ENCODE data around the gene MMP17. TPM values are rescaled to one million over a fixed set of nuclear protein-coding genes. Genes with fewer than 3 reads are reported as not detected.

MMP17 gene
- total and polyA plus RNA-seq, 2 donors (not counting 3 experiments of a cell fraction or from before 2014, with no cell fraction given) = 3.6 to 10.8 TPM

GRCh38 chr12:131892711-131893604, 64.8 kb downstream of the MMP17 start:
- Histone ChIP-seq H3K9ac (replicated peaks; ENCODE audit: extremely low read depth, insufficient read depth, low read length) (no peak overlapping the region), H3K9me3 (replicated peaks; ENCODE audit: control insufficient read depth, insufficient read depth, low read length) (no peaks in the 10 kb centered on the region), H3K4me2 (ENCODE audit: insufficient read depth, low read length) (no peak overlapping the region), H3K4me3 (replicated peaks in 1 of 3; ENCODE audit: insufficient read depth in 1 of 3, low read depth in 1 of 3, low read length in 3 of 3) (no peak overlapping the region), H3K4me1 (ENCODE audit: control insufficient read depth, extremely low read depth, insufficient read depth, low read length) (peaks cover 9% of the 10 kb centered on the region), H4K20me1 (replicated peaks; ENCODE audit: control insufficient read depth, extremely low read depth, insufficient read depth, low read length) (no peaks in the 10 kb centered on the region), H3K27me3 (ENCODE audit: control insufficient read depth in 2 of 2, insufficient read depth in 2 of 2, low read length in 2 of 2) (peaks cover 0 to 5% of the 10 kb centered on the region in 2 experiments), H3K79me2 (ENCODE audit: control insufficient read depth, insufficient read depth, low read length) (peaks cover 4% of the 10 kb centered on the region), H2AFZ (ENCODE audit: low read depth, low read length) (no peak overlapping the region), H3K36me3 (ENCODE audit: control insufficient read depth in 2 of 2, extremely low read depth in 1 of 2, insufficient read depth in 2 of 2, low read length in 2 of 2) (no peaks in the 10 kb centered on the region), H3K9me1 (replicated peaks; ENCODE audit: control insufficient read depth, extremely low read depth, insufficient read depth, low read length) (no peaks in the 10 kb centered on the region), H3K27ac (ENCODE audit: insufficient read depth, low read depth, low read length) (no peak overlapping the region)
- BruUV-seq (replicated peaks) = no TSS peak
- no peak for FAIRE-seq
- DNase-seq (ENCODE audit: low read depth, low spot score) = no peak
- POLR2A ChIA-PET = no interaction called here
- no peak for TF ChIP-seq MYC (IDR thresholded peaks at IDR 0.05; ENCODE audit: low read depth, low read length)
- TF ChIP-seq POLR2AphosphoS5 (IDR thresholded peaks at IDR 0.05; ENCODE audit: insufficient read depth, low read depth, low read length) = no peak
- TF ChIP-seq GATA2 (IDR thresholded peaks at IDR 0.05; ENCODE audit: insufficient read depth, insufficient read length, low read depth, low read length) = no peak
- TF ChIP-seq, protein P1, sequence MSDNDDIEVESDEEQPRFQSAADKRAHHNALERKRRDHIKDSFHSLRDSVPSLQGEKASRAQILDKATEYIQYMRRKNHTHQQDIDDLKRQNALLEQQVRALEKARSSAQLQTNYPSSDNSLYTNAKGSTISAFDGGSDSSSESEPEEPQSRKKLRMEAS (IDR thresholded peaks at IDR 0.05; ENCODE audit: insufficient read depth, insufficient read length) = no peak
- no peak for TF ChIP-seq POLR2A (IDR thresholded peaks at IDR 0.05; ENCODE audit: low read depth, low read length)
- TF ChIP-seq, protein P2, sequence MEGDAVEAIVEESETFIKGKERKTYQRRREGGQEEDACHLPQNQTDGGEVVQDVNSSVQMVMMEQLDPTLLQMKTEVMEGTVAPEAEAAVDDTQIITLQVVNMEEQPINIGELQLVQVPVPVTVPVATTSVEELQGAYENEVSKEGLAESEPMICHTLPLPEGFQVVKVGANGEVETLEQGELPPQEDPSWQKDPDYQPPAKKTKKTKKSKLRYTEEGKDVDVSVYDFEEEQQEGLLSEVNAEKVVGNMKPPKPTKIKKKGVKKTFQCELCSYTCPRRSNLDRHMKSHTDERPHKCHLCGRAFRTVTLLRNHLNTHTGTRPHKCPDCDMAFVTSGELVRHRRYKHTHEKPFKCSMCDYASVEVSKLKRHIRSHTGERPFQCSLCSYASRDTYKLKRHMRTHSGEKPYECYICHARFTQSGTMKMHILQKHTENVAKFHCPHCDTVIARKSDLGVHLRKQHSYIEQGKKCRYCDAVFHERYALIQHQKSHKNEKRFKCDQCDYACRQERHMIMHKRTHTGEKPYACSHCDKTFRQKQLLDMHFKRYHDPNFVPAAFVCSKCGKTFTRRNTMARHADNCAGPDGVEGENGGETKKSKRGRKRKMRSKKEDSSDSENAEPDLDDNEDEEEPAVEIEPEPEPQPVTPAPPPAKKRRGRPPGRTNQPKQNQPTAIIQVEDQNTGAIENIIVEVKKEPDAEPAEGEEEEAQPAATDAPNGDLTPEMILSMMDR (IDR thresholded peaks at IDR 0.05; ENCODE audit: extremely low read depth in 1 of 2, insufficient read depth in 1 of 2, low read depth in 1 of 2, low read length in 2 of 2) = no peak
- dilution Hi-C loops (cut with MboI; ENCODE audit: extremely low pct_ligation_motif_present, low sequenced_read_pairs) (no loop called here), intact Hi-C loops (cut with micrococcal nuclease) (no loop called here)
- CTCF ChIA-PET = no interaction called here
